Stimulated activated CD8-positive, alpha-beta memory T cell treated with anti-CD3 and anti-CD28 coated beads, Interleukin-12 subunit alpha, Interleukin-12 subunit beta, amount 100 ng/mL, for 24 hours (primary cell): ENCODE data around the gene ZNF662.
"Not testable (repeated sequence)": the region's sequence is repeated elsewhere in the genome, so short reads cannot be mapped to it uniquely, and the experiment has no call there.

Source experiments
- DNase-seq: peaks from one replicate; pipeline ENCODE4 v3.0.0-alpha.2; 2020; ENCODE audit errors: extremely low read depth

ZNF662 gene

GRCh38 chr3:42906070-42906847, at the start of gene ZNF662:
Gene ZNF662 (plus strand): TSS chr3:42906142. CDS start chr3:42908115, 1,973 bp downstream.
- no peak for DNase-seq

- no peak for DNase-seq
Observed at GRCh38 chr3:42856544-42856943, 49.4 kb upstream of the ZNF662 start.

GRCh38 chr3:42864321-42864950, 41.5 kb upstream of the ZNF662 start:
- DNase-seq, result no peak

GRCh38 chr3:42865256-42865655, 40.7 kb upstream of the ZNF662 start:
- no peak for DNase-seq

GRCh38 chr3:42867138-42867537, 38.8 kb upstream of the ZNF662 start:
- no peak for DNase-seq

- DNase-seq, result no peak
Observed at GRCh38 chr3:42868841-42869240, 37.1 kb upstream of the ZNF662 start.

GRCh38 chr3:42871592-42872196, 34.2 kb upstream of the ZNF662 start:
- DNase-seq, result no peak

- DNase-seq, result no peak
Observed at GRCh38 chr3:42872718-42873117, 33.2 kb upstream of the ZNF662 start.

- DNase-seq, result no peak
Observed at GRCh38 chr3:42873221-42873982, 32.5 kb upstream of the ZNF662 start.

- DNase-seq, result no peak
Observed at GRCh38 chr3:42874749-42875148, 31.2 kb upstream of the ZNF662 start.

- DNase-seq, result no peak
Observed at GRCh38 chr3:42875325-42876151, 30.4 kb upstream of the ZNF662 start, which contains the start of gene CYP8B1. Gene CYP8B1 (minus strand): TSS chr3:42875879. CDS start chr3:42875816, 63 bp downstream.

GRCh38 chr3:42876401-42876800, 29.5 kb upstream of the ZNF662 start:
- DNase-seq, result no peak

- DNase-seq, result no peak
Observed at GRCh38 chr3:42876940-42877720, 28.8 kb upstream of the ZNF662 start.

- DNase-seq, result no peak
Observed at GRCh38 chr3:42877881-42878280, 28.1 kb upstream of the ZNF662 start.

- DNase-seq, result no peak
Observed at GRCh38 chr3:42880183-42880582, 25.8 kb upstream of the ZNF662 start.

GRCh38 chr3:42880601-42881451, 25.1 kb upstream of the ZNF662 start:
- DNase-seq, result peak; percentile 72

- not testable (repeated sequence) for DNase-seq
Observed at GRCh38 chr3:42883251-42883930, 22.6 kb upstream of the ZNF662 start.

- DNase-seq, result no peak
Observed at GRCh38 chr3:42884324-42884723, 21.6 kb upstream of the ZNF662 start.

- no peak for DNase-seq
Observed at GRCh38 chr3:42886294-42886822, 19.6 kb upstream of the ZNF662 start.
